Upper lobe of left lung (tissue), 6 donors: ENCODE data around the gene NEURL1B. TPM values are rescaled to one million over a fixed set of nuclear protein-coding genes. Genes with fewer than 3 reads are reported as not detected.
"Not testable (repeated sequence)": the region's sequence is repeated elsewhere in the genome, so short reads cannot be mapped to it uniquely, and the experiment has no call there.

Source experiments
- ATAC-seq, 2 donors: fragments of 200-7000 bp; cut with Tn5 transposase; one replicate each; pipeline ENCODE4 v1.9.1; 2022; ENCODE audit warnings: mild to moderate bottlenecking in 2 of 2, moderate library complexity in 2 of 2; ENCODE audit not compliant: low FRiP score in 2 of 2
- DNase-seq, 2 donors: peaks; one replicate each; pipeline ENCODE4 v3.0.0-alpha.2; 2019 to 2020
- H3K27ac ChIP-seq, 4 donors: fragments of 200-600 bp; sonication (generic); one replicate each; pipeline ENCODE4 v1.5.1; 2016 to 2019
- H3K27me3 ChIP-seq, 4 donors: fragments of 200-600 bp; sonication (generic); one replicate each; pipeline ENCODE4 v1.5.1; 2017 to 2019
- H3K36me3 ChIP-seq, 4 donors: fragments of 200-600 bp; sonication (generic); one replicate each; pipeline ENCODE4 v1.5.1; 2016 to 2019
- H3K4me1 ChIP-seq, 4 donors: fragments of 200-600 bp; sonication (generic); one replicate each; pipeline ENCODE4 v1.5.1; 2018 to 2019
- H3K4me3 ChIP-seq, 4 donors: fragments of 200-600 bp; sonication (generic); one replicate each; pipeline ENCODE4 v1.5.1; 2017 to 2019; ENCODE audit warnings: mild to moderate bottlenecking in 2 of 4, moderate library complexity in 1 of 4
- H3K9me3 ChIP-seq, 4 donors: fragments of 200-600 bp; sonication (generic); one replicate each; pipeline ENCODE4 v1.5.1; 2018 to 2019
- CTCF ChIP-seq, 6 experiments: fragments of 450-650 bp in 4 of 6; fragments of 200-600 bp in 2 of 6; sonication (generic) in 2 of 6; IDR thresholded peaks; one replicate each; pipeline ENCODE4 v1.5.1; 2016 to 2019; ENCODE audit warnings: antibody characterized with exemption in 6 of 6
- EP300 ChIP-seq, 4 donors: sonication (generic); formaldehyde crosslinking; IDR thresholded peaks; one replicate each; pipeline ENCODE4 v1.5.1; 2017; ENCODE audit warnings: antibody characterized with exemption in 4 of 4, control low read depth in 2 of 4
- POLR2A ChIP-seq, 4 donors: fragments of 450-650 bp; IDR thresholded peaks; one replicate each; pipeline ENCODE4 v1.5.1; 2016 to 2017; ENCODE audit warnings: antibody characterized with exemption in 4 of 4, mild to moderate bottlenecking in 2 of 4
- POLR2AphosphoS5 ChIP-seq, 2 donors: sonication (generic); formaldehyde crosslinking; IDR thresholded peaks; one replicate each; pipeline ENCODE4 v1.5.1; 2017; ENCODE audit warnings: antibody characterized with exemption in 2 of 2
- WGBS, 2 donors: methylation state at CpG; one replicate each; pipeline ENCODE4 v1.1.5; 2017 to 2018; 5-methylcytosine and 5-hydroxymethylcytosine counted together
- total RNA-seq, 6 donors: library from RNA; depleted of rRNA in 4 of 6; stranded (reverse); fragments of >200 nt in 4 of 6; gene quantifications; one replicate each; pipeline versions ENCODE4 v1.1.0 to v1.2.1, GENCODE V29; 2016 to 2021
- donor health status: DM: no; HTN: no; CAD: no; lungs with moderate emphysema.
- donor health status: DM: no; HTN: yes; CAD: no; lungs with severe emphysema.

The NEURL1B gene
- total RNA-seq, 6 donors from 2014 or later: 6.3 to 29.4 (median 15.1) TPM

- no peaks in the 10 kb centered on the region for H3K27me3 ChIP-seq
- no peak for TF ChIP-seq POLR2AphosphoS5 (IDR thresholded peaks at IDR 0.05)
- no peak for TF ChIP-seq EP300 (IDR thresholded peaks at IDR 0.05)
- no peak for TF ChIP-seq POLR2A (IDR thresholded peaks at IDR 0.05)
- TF ChIP-seq CTCF (IDR thresholded peaks at IDR 0.05): no peak
- H3K36me3 ChIP-seq: peaks cover 0 to 34% (median 5%) of the 10 kb centered on the region in 4 donors
- H3K27ac ChIP-seq: no peak overlapping the region
- ATAC-seq: no peak
- DNase-seq: no peak
- H3K9me3 ChIP-seq: no peaks in the 10 kb centered on the region
- H3K4me3 ChIP-seq: no peak overlapping the region
- peaks cover 2 to 6% (median 4%) of the 10 kb centered on the region in 4 donors for H3K4me1 ChIP-seq
- 93 to 96% methylated on average over 3 to 7 of the region's 7 CpGs for WGBS, 2 donors
These were observed 33.1 kb downstream of the NEURL1B start for GRCh38 chr5:172674155-172674554.

GRCh38 chr5:172676914-172677475 lies 35.9 kb downstream of the NEURL1B start:
- WGBS, 2 donors: 93 to 94% methylated on average over 13 to 15 of the region's 15 CpGs
- Histone ChIP-seq H3K27ac (no peak overlapping the region), H3K36me3 (peaks cover 0 to 13% (median 0%) of the 10 kb centered on the region in 4 donors), H3K9me3 (no peaks in the 10 kb centered on the region), H3K4me3 (no peak overlapping the region), H3K4me1 (peaks cover 4 to 15% (median 10%) of the 10 kb centered on the region in 4 donors), H3K27me3 (no peaks in the 10 kb centered on the region)
- peak in 1 of 2 donors; percentile 54 for DNase-seq
- no peak for ATAC-seq
- no peak for TF ChIP-seq POLR2AphosphoS5 (IDR thresholded peaks at IDR 0.05)
- TF ChIP-seq POLR2A (IDR thresholded peaks at IDR 0.05): no peak
- no peak for TF ChIP-seq EP300 (IDR thresholded peaks at IDR 0.05)
- no peak for TF ChIP-seq CTCF (IDR thresholded peaks at IDR 0.05)

- H3K4me3 ChIP-seq, H3K9me3 ChIP-seq, H3K27me3 ChIP-seq, DNase-seq, ATAC-seq: not testable (repeated sequence)
- 88 to 90% methylated on average over 5 of the region's 5 CpGs for WGBS, 2 donors
- H3K4me1 ChIP-seq: peaks cover 4 to 15% (median 10%) of the 10 kb centered on the region in 4 donors
- H3K27ac ChIP-seq: peak overlapping the region in 3 of 4 donors; percentile 16 to 57 (median 46)
- peaks cover 0 to 11% (median 0%) of the 10 kb centered on the region in 4 donors for H3K36me3 ChIP-seq
These were observed 37.4 kb downstream of the NEURL1B start for GRCh38 chr5:172678362-172678874.

- Histone ChIP-seq H3K36me3 (peaks cover 0 to 11% (median 2%) of the 10 kb centered on the region in 4 donors), H3K27me3 (no peaks in the 10 kb centered on the region), H3K4me3 (no peak overlapping the region), H3K4me1 (peaks cover 4 to 15% (median 10%) of the 10 kb centered on the region in 4 donors), H3K27ac (peak overlapping the region in 2 of 4 donors; percentile 46 to 57), H3K9me3 (no peaks in the 10 kb centered on the region)
- WGBS, 2 donors: 20 to 60% methylated on average over 4 to 7 of the region's 7 CpGs
- DNase-seq (peak in 1 of 2 donors; percentile 35), ATAC-seq (peak in 1 of 2 donors; percentile 22)
- TF ChIP-seq POLR2AphosphoS5 (IDR thresholded peaks at IDR 0.05) (no peak), POLR2A (IDR thresholded peaks at IDR 0.05) (no peak), EP300 (IDR thresholded peaks at IDR 0.05) (no peak), CTCF (IDR thresholded peaks at IDR 0.05) (no peak)
These were observed 37.8 kb downstream of the NEURL1B start for GRCh38 chr5:172678902-172679301.

GRCh38 chr5:172679628-172680212 lies 38.7 kb downstream of the NEURL1B start:
- peak overlapping the region in 3 of 4 donors; percentile 11 to 57 (median 46) for H3K27ac ChIP-seq
- H3K9me3 ChIP-seq: no peaks in the 10 kb centered on the region
- 73 to 75% methylated on average over 6 to 8 of the region's 8 CpGs for WGBS, 2 donors
- no peak for DNase-seq
- peaks cover 0 to 17% (median 3%) of the 10 kb centered on the region in 4 donors for H3K36me3 ChIP-seq
- peaks cover 4 to 15% (median 10%) of the 10 kb centered on the region in 4 donors for H3K4me1 ChIP-seq
- H3K4me3 ChIP-seq: no peak overlapping the region
- no peaks in the 10 kb centered on the region for H3K27me3 ChIP-seq
- TF ChIP-seq POLR2A (IDR thresholded peaks at IDR 0.05) (no peak), CTCF (IDR thresholded peaks at IDR 0.05) (no peak), POLR2AphosphoS5 (IDR thresholded peaks at IDR 0.05) (no peak), EP300 (IDR thresholded peaks at IDR 0.05) (no peak)
- ATAC-seq: no peak
